SK-N-SH (cell line): ENCODE data around the gene CCL21. TPM values are rescaled to one million over a fixed set of nuclear protein-coding genes. Genes with fewer than 3 reads are reported as not detected.

Experiments
- CTCF ChIA-PET: fragments of 300-600, 350-600 bp; formaldehyde crosslinking; extraction: SDS; loops from one replicate; lab custom pipeline; 2021; lab: Yijun Ruan, JAX
- POLR2A ChIA-PET: fragments of 350-600 bp; sonication (Branson Sonifier 250); formaldehyde crosslinking; extraction: SDS; loops from one replicate; lab custom pipeline; 2020; ENCODE audit warnings: antibody characterized with exemption, inconsistent platforms; lab: Yijun Ruan, JAX
- DNase-seq: peaks from one replicate; pipeline ENCODE4 v3.0.0; 2012
- H2AFZ ChIP-seq: fragments of 200-600 bp; sonication (generic); 2 replicates; pipeline ENCODE4 v1.8.1; 2016; ENCODE audit warnings: antibody characterized with exemption, mild to moderate bottlenecking, low read depth
- H3F3A ChIP-seq: fragments of 200-600 bp; sonication (generic); replicated peaks from 2 replicates; pipeline ENCODE3; 2016; ENCODE audit warnings: antibody characterized with exemption, mild to moderate bottlenecking; ENCODE audit not compliant: insufficient read depth
- H3K27ac ChIP-seq, 2 experiments: fragments of 200-500 bp in 1 of 2; fragments of 200-600 bp in 1 of 2; sonication (Bioruptor generic) in 1 of 2; sonication (generic), shearing (Covaris generic) in 1 of 2; 2 replicates each; pipeline versions ENCODE4 v1.5.1 to v1.6.1; 2014 to 2016; ENCODE audit warnings: low read depth in 2 of 2, inconsistent platforms in 1 of 2, low read length in 1 of 2, mild to moderate bottlenecking in 1 of 2, mixed read lengths in 1 of 2
- H3K27me3 ChIP-seq: fragments of 200-600 bp; sonication (generic), shearing (Covaris generic); 2 replicates; pipeline ENCODE4 v1.6.1; 2016; ENCODE audit warnings: mixed run types; ENCODE audit not compliant: insufficient read depth
- H3K36me3 ChIP-seq, 2 experiments: fragments of 200-500 bp in 1 of 2; fragments of 200-600 bp in 1 of 2; sonication (Bioruptor generic) in 1 of 2; sonication (generic) in 1 of 2; replicated peaks in 1 of 2; 2 replicates each; pipeline versions ENCODE3 to v1.5.1; 2014 to 2016; ENCODE audit warnings: low read length in 1 of 2, mild to moderate bottlenecking in 1 of 2; ENCODE audit not compliant: insufficient read depth in 2 of 2, control insufficient read depth in 1 of 2
- H3K4me1 ChIP-seq, 2 experiments: fragments of 200-500 bp in 1 of 2; fragments of 200-600 bp in 1 of 2; sonication (Bioruptor generic) in 1 of 2; sonication (generic), shearing (Covaris generic) in 1 of 2; 2 replicates each; pipeline versions ENCODE4 v1.5.1 to v1.6.1; 2014 to 2016; ENCODE audit warnings: low read depth in 1 of 2, low read length in 1 of 2, mixed run types in 1 of 2; ENCODE audit not compliant: insufficient read depth in 2 of 2, control insufficient read depth in 1 of 2
- H3K4me2 ChIP-seq: fragments of 200-600 bp; sonication (generic), shearing (Covaris generic); 2 replicates; pipeline ENCODE4 v1.6.1; 2017; ENCODE audit warnings: mixed run types
- H3K4me3 ChIP-seq, 2 experiments: fragments of 200-500 bp in 1 of 2; fragments of 200-600 bp in 1 of 2; sonication (Bioruptor generic) in 1 of 2; sonication (generic), shearing (Covaris generic) in 1 of 2; 2 replicates each; pipeline versions ENCODE4 v1.5.1 to v1.8.1; 2014 to 2016; ENCODE audit warnings: low read depth in 2 of 2, inconsistent platforms in 1 of 2, low read length in 1 of 2, mild to moderate bottlenecking in 1 of 2, mixed read lengths in 1 of 2, moderate library complexity in 1 of 2
- H3K79me2 ChIP-seq: fragments of 200-600 bp; sonication (generic); 2 replicates; pipeline ENCODE4 v1.8.1; 2017; ENCODE audit warnings: mild to moderate bottlenecking; ENCODE audit not compliant: insufficient read depth
- H3K9ac ChIP-seq: fragments of 200-600 bp; sonication (generic); 2 replicates; pipeline ENCODE4 v1.6.1; 2017; ENCODE audit warnings: mixed run types
- H3K9me2 ChIP-seq: fragments of 200-600 bp; sonication (generic); 2 replicates; pipeline ENCODE4 v1.6.1; 2017; ENCODE audit warnings: mixed run types
- H3K9me3 ChIP-seq: fragments of 200-600 bp; sonication (generic); 2 replicates; pipeline ENCODE4 v1.6.1; 2017; ENCODE audit warnings: mixed run types, mild to moderate bottlenecking, moderate library complexity
- H4K20me1 ChIP-seq: fragments of 200-600 bp; sonication (generic); 2 replicates; pipeline ENCODE4 v1.6.1; 2017; ENCODE audit warnings: mild to moderate bottlenecking, mixed run types; ENCODE audit not compliant: insufficient read depth
- CHD2 ChIP-seq: fragments of 150-350 bp; IDR thresholded peaks from 2 replicates; pipeline ENCODE4 v1.6.1; 2018; ENCODE audit warnings: low read length; ENCODE audit not compliant: partially characterized antibody
- ELF1 ChIP-seq: IDR thresholded peaks from 2 replicates; pipeline ENCODE4 v1.4.0; 2012
- EP300 ChIP-seq, 2 experiments: IDR thresholded peaks; 2 replicates each; pipeline versions ENCODE4 v1.4.0 to v1.6.1; 2012; ENCODE audit warnings: borderline replicate concordance in 1 of 2, low read depth in 1 of 2, low read length in 1 of 2
- EZH2phosphoT487 ChIP-seq: fragments of 200-600 bp; sonication (generic); IDR thresholded peaks from 2 replicates; pipeline ENCODE4 v1.6.1; 2017; ENCODE audit warnings: low read depth, mixed run types, mild to moderate bottlenecking, antibody characterized with exemption, moderate library complexity, borderline replicate concordance
- FOXJ3 ChIP-seq: sonication (generic); formaldehyde crosslinking; IDR thresholded peaks from 2 replicates; pipeline ENCODE4 v1.5.1; 2020; ENCODE audit warnings: mild to moderate bottlenecking, missing genetic modification reagents
- FOXM1 ChIP-seq: IDR thresholded peaks from 2 replicates; pipeline ENCODE4 v1.4.0; 2012; ENCODE audit warnings: low read depth, mild to moderate bottlenecking
- JUND ChIP-seq: IDR thresholded peaks from 2 replicates; pipeline ENCODE4 v1.4.0; 2012
- MEF2A ChIP-seq: IDR thresholded peaks from 2 replicates; pipeline ENCODE4 v1.4.0; 2012; ENCODE audit warnings: low read depth, borderline replicate concordance
- PBX3 ChIP-seq: IDR thresholded peaks from 2 replicates; pipeline ENCODE4; 2012
- RCOR1 ChIP-seq: fragments of 150-350 bp; IDR thresholded peaks from 2 replicates; pipeline ENCODE4 v1.6.1; 2017; ENCODE audit warnings: antibody characterized with exemption, low read length
- RXRA ChIP-seq: IDR thresholded peaks from 2 replicates; pipeline ENCODE4 v1.4.0; 2012; ENCODE audit warnings: low read depth, mild to moderate bottlenecking, borderline replicate concordance
- TEAD4 ChIP-seq: IDR thresholded peaks from 2 replicates; pipeline ENCODE4 v1.4.0; 2012; ENCODE audit warnings: mild to moderate bottlenecking, borderline replicate concordance; ENCODE audit not compliant: insufficient read depth
- ZBTB33 ChIP-seq: IDR thresholded peaks from 2 replicates; pipeline ENCODE4 v1.4.0; 2012; ENCODE audit warnings: low read depth, borderline replicate concordance
- WGBS: methylation state at CpG from one replicate; pipeline ENCODE4 v1.1.6; 2017; ENCODE audit warnings: low lambda C conversion rate; 5-methylcytosine and 5-hydroxymethylcytosine counted together
- polyA plus RNA-seq, 3 experiments: library from polyadenylated mRNA; depleted of rRNA; stranded (reverse); fragments of >200 nt; gene quantifications; 2 replicates each; pipeline ENCODE4 v1.2.3, GENCODE V29; 2012
- TF ChIP-seq, protein P1 (sequence below): fragments of 150-350 bp; IDR thresholded peaks from 2 replicates; pipeline ENCODE4 v1.6.1; 2017; ENCODE audit warnings: antibody characterized with exemption, low read length, low read depth, borderline replicate concordance

Gene CCL21
- polyA plus RNA-seq, 1 of the 3 experiments (the other 2 are of a cell fraction), result not detected

GRCh38 chr9:34744295-34745221 is 34.6 kb upstream of the CCL21 start:
- no peaks in the 10 kb centered on the region for H3F3A ChIP-seq
- no peak overlapping the region for H3K27ac ChIP-seq
- no peaks in the 10 kb centered on the region for H3K4me1 ChIP-seq
- H3K9me2 ChIP-seq, result no peaks in the 10 kb centered on the region
- ChIA-PET POLR2A (no interaction called here), CTCF (interaction anchor here (1.1 to 3.3 kb wide), 5 partner anchors 15 to 155 kb away, joined by 4 to 18 read pairs (median 5); no protein-coding TSS in a partner anchor)
- no peaks in the 10 kb centered on the region for H3K79me2 ChIP-seq
- no peak overlapping the region for H3K4me2 ChIP-seq
- H3K36me3 ChIP-seq, result no peaks in the 10 kb centered on the region
- H2AFZ ChIP-seq, result no peak overlapping the region
- no peak overlapping the region for H3K9ac ChIP-seq
- H3K27me3 ChIP-seq, result no peaks in the 10 kb centered on the region
- DNase-seq, result no peak
- H3K9me3 ChIP-seq, result 0 out of 2 replicates have a peak, but pooled peaks cover 4% of the 10 kb centered on the region
- no peaks in the 10 kb centered on the region for H4K20me1 ChIP-seq
- TF ChIP-seq MEF2A (no peak), ELF1 (no peak)
- TF ChIP-seq, all 33 proteins: peak for 0
- no peak overlapping the region for H3K4me3 ChIP-seq
- 91% methylated on average over 2 of the region's 2 CpGs for WGBS

DNA sequence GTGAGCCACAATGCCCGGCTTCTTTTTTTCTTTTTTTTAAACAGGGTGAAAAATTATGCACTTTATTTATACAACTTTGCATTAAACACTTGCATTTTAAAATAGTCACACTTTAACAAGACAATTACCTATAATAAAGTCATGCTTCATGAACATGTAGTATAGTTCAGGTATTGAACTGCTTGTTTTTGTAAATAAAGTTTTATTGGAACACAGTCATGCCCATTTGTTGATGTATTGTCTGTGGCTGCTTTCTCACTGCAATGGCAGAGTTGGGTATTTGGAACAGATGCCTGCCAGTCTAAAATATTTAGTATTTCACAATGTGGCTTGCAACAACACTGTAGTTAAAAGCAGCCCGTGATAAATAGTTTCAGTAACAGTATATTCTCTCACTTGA is 32.8 kb upstream of the CCL21 start:
- ChIA-PET CTCF (no interaction called here), POLR2A (no interaction called here)
- Histone ChIP-seq H3K9me3 (0 out of 2 replicates have a peak, but pooled peaks cover 4% of the 10 kb centered on the region), H3K4me2 (no peak overlapping the region), H4K20me1 (no peaks in the 10 kb centered on the region), H3K27ac (no peak overlapping the region), H3K27me3 (no peaks in the 10 kb centered on the region), H3K79me2 (no peaks in the 10 kb centered on the region), H3F3A (no peaks in the 10 kb centered on the region), H3K9ac (no peak overlapping the region), H3K9me2 (no peaks in the 10 kb centered on the region), H2AFZ (no peak overlapping the region), H3K36me3 (no peaks in the 10 kb centered on the region), H3K4me1 (peaks cover 0 to 3% of the 10 kb centered on the region in 2 experiments; a peak in 1 of 4 replicates), H3K4me3 (no peak overlapping the region)
- no peak for TF ChIP-seq CHD2
- WGBS, result 43% methylated on average over 2 of the region's 2 CpGs
- no peak for DNase-seq

DNA sequence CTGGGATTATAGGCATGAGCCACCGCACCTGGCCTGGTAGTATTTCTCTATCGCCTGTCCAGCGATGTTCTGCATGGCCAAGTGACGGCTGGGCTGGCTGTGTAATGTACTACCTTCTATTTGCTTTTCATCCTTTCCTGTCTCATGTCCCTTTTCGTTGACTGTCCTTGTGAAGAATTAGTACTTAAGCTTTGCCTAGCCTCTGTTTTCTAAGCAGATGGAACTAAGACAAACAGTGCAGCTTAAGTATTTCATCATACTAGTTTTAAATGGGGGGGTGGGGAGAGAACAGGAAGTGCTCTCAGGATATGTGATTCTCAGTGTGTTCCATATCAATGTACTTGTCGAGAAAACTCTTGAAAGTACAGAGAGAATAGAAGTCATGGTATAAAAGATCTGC is 31.7 kb upstream of the CCL21 start:
- H3K9ac ChIP-seq, result no peak overlapping the region
- ChIA-PET CTCF (interaction anchor here (1.4 to 3.7 kb wide), 2 partner anchors 10 to 19 kb away, joined by 3 to 14 read pairs; no protein-coding TSS in a partner anchor), POLR2A (no interaction called here)
- H3K4me2 ChIP-seq, result no peak overlapping the region
- WGBS, result 64% methylated on average over 6 of the region's 6 CpGs
- no peaks in the 10 kb centered on the region for H3K36me3 ChIP-seq
- no peak overlapping the region for H2AFZ ChIP-seq
- H4K20me1 ChIP-seq, result no peaks in the 10 kb centered on the region
- no peak for DNase-seq
- H3K79me2 ChIP-seq, result no peaks in the 10 kb centered on the region
- H3K27me3 ChIP-seq, result no peaks in the 10 kb centered on the region
- H3K9me3 ChIP-seq, result 0 out of 2 replicates have a peak, but pooled peaks cover 4% of the 10 kb centered on the region
- H3K4me3 ChIP-seq, result no peak overlapping the region
- no peak overlapping the region for H3K27ac ChIP-seq
- TF ChIP-seq PBX3, result no peak
- TF ChIP-seq FOXJ3, result no peak
- TF ChIP-seq MEF2A, result no peak
- TF ChIP-seq RCOR1, result no peak
- TF ChIP-seq, protein P1, sequence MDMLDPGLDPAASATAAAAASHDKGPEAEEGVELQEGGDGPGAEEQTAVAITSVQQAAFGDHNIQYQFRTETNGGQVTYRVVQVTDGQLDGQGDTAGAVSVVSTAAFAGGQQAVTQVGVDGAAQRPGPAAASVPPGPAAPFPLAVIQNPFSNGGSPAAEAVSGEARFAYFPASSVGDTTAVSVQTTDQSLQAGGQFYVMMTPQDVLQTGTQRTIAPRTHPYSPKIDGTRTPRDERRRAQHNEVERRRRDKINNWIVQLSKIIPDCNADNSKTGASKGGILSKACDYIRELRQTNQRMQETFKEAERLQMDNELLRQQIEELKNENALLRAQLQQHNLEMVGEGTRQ, result no peak
- TF ChIP-seq FOXM1, result no peak
- TF ChIP-seq JUND, result no peak
- TF ChIP-seq RXRA, result no peak
- TF ChIP-seq EP300 (IDR thresholded peaks at IDR 0.05; ENCODE audit: borderline replicate concordance in 1 of 2, low read depth in 1 of 2, low read length in 1 of 2), result no peak
- no peak for TF ChIP-seq TEAD4
- no peak for TF ChIP-seq EZH2phosphoT487
- no peak for TF ChIP-seq ZBTB33
- H3K4me1 ChIP-seq, result peaks cover 0 to 3% of the 10 kb centered on the region in 2 experiments; a peak in 1 of 4 replicates
- H3F3A ChIP-seq, result no peaks in the 10 kb centered on the region
- H3K9me2 ChIP-seq, result no peaks in the 10 kb centered on the region
